ENCODE measurements around the gene EXOSC7. TPM values are rescaled to one million over a fixed set of nuclear protein-coding genes. Genes with fewer than 3 reads are reported as not detected.

EXOSC7 gene
- total and polyA plus RNA-seq, 2 donors (not counting 3 experiments of a cell fraction or from before 2014, with no cell fraction given): 44.5 to 53.8 TPM

GRCh38 chr3:45054196-45054857 is 78.3 kb downstream of the EXOSC7 start:
- Histone ChIP-seq H2AFZ (ENCODE audit: low read depth, low read length) (no peak overlapping the region), H3K4me2 (ENCODE audit: insufficient read depth, low read length) (no peak overlapping the region), H4K20me1 (replicated peaks; ENCODE audit: control insufficient read depth, extremely low read depth, insufficient read depth, low read length) (no peaks in the 10 kb centered on the region), H3K9me3 (replicated peaks; ENCODE audit: control insufficient read depth, insufficient read depth, low read length) (no peaks in the 10 kb centered on the region), H3K36me3 (ENCODE audit: control insufficient read depth in 2 of 2, extremely low read depth in 1 of 2, insufficient read depth in 2 of 2, low read length in 2 of 2) (no peaks in the 10 kb centered on the region), H3K9me1 (replicated peaks; ENCODE audit: control insufficient read depth, extremely low read depth, insufficient read depth, low read length) (no peaks in the 10 kb centered on the region), H3K27me3 (ENCODE audit: control insufficient read depth in 2 of 2, insufficient read depth in 2 of 2, low read length in 2 of 2) (peaks cover 2 to 7% of the 10 kb centered on the region in 2 experiments), H3K4me3 (replicated peaks in 1 of 3; ENCODE audit: insufficient read depth in 1 of 3, low read depth in 1 of 3, low read length in 3 of 3) (no peak overlapping the region), H3K4me1 (ENCODE audit: control insufficient read depth, extremely low read depth, insufficient read depth, low read length) (peaks cover 3% of the 10 kb centered on the region), H3K79me2 (ENCODE audit: control insufficient read depth, insufficient read depth, low read length) (no peaks in the 10 kb centered on the region), H3K9ac (replicated peaks; ENCODE audit: extremely low read depth, insufficient read depth, low read length) (no peak overlapping the region), H3K27ac (ENCODE audit: insufficient read depth, low read depth, low read length) (no peak overlapping the region)
- POLR2A ChIA-PET: no interaction called here
- CTCF ChIA-PET: interaction anchor here (1.1 to 6.5 kb wide), 6 partner anchors 10 to 156 kb away, joined by 3 to 42 read pairs (median 6); no protein-coding TSS in a partner anchor
- intact Hi-C loops (cut with micrococcal nuclease) (loop anchor here (2.0 kb wide), 1 partner anchor 14 kb away; no protein-coding TSS in a partner anchor), dilution Hi-C loops (cut with MboI; ENCODE audit: extremely low pct_ligation_motif_present, low sequenced_read_pairs) (no loop called here)
- TF ChIP-seq, protein P1, sequence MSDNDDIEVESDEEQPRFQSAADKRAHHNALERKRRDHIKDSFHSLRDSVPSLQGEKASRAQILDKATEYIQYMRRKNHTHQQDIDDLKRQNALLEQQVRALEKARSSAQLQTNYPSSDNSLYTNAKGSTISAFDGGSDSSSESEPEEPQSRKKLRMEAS (IDR thresholded peaks at IDR 0.05; ENCODE audit: insufficient read depth, insufficient read length): no peak
- no peak for TF ChIP-seq POLR2AphosphoS5 (IDR thresholded peaks at IDR 0.05; ENCODE audit: insufficient read depth, low read depth, low read length)
- no peak for TF ChIP-seq MYC (IDR thresholded peaks at IDR 0.05; ENCODE audit: low read depth, low read length)
- TF ChIP-seq JUN (IDR thresholded peaks at IDR 0.05; ENCODE audit: borderline replicate concordance, insufficient read depth, insufficient read length, low read depth): no peak
- TF ChIP-seq POLR2A (IDR thresholded peaks at IDR 0.05; ENCODE audit: low read depth, low read length): no peak
- TF ChIP-seq EZH2 (IDR thresholded peaks at IDR 0.05; ENCODE audit: borderline replicate concordance, low read depth, low read length, severe bottlenecking): no peak
- no peak for TF ChIP-seq CTCF (IDR thresholded peaks at IDR 0.05; ENCODE audit: extremely low read depth in 1 of 2, insufficient read depth in 1 of 2, low read depth in 1 of 2, low read length in 2 of 2)
- TF ChIP-seq FOS (IDR thresholded peaks at IDR 0.05; ENCODE audit: borderline replicate concordance, insufficient read depth, low read length): no peak
- TF ChIP-seq GATA2 (IDR thresholded peaks at IDR 0.05; ENCODE audit: insufficient read depth, insufficient read length, low read depth, low read length): no peak
- no peak for DNase-seq (ENCODE audit: low read depth, low spot score)
- FAIRE-seq: no peak
- BruUV-seq (replicated peaks): no TSS peak

Data from endothelial cell of umbilical vein (primary cell).